H1 (cell line): ENCODE data around the gene BSDC1. TPM values are rescaled to one million over a fixed set of nuclear protein-coding genes. Genes with fewer than 3 reads are reported as not detected.

ENCODE experiments used
- CTCF ChIA-PET: fragments of 300-600 bp; sonication (Branson Sonifier 250); formaldehyde crosslinking; loops from one replicate; lab custom pipeline; 2021; ENCODE audit not compliant: partially characterized antibody; lab: Charles Lee
- POLR2A ChIA-PET: fragments of 300-600 bp; sonication (Branson Sonifier 250); formaldehyde crosslinking; loops from one replicate; lab custom pipeline; 2021; ENCODE audit warnings: inconsistent platforms; ENCODE audit not compliant: partially characterized antibody; lab: Charles Lee
- DNase-seq, 2 experiments: peaks; one replicate each; pipeline versions ENCODE4 v3.0.0 to v3.0.0-alpha.2; 2010 to 2022; ENCODE audit warnings: low spot score in 2 of 2, low read depth in 1 of 2, mixed read lengths in 1 of 2
- FAIRE-seq: peaks from 2 replicates; lab custom pipeline; 2011; peaks lifted over from hg19 to GRCh38; lab: Jason Lieb, UNC
- H2AFZ ChIP-seq: 2 replicates; pipeline ENCODE4 v1.8.1; 2012; ENCODE audit warnings: low read length, inconsistent platforms
- H2AK5ac ChIP-seq: 2 replicates; pipeline ENCODE4 v1.6.1; 2013; ENCODE audit warnings: low read depth, low read length
- H2BK120ac ChIP-seq: replicated peaks from 2 replicates; pipeline ENCODE3; 2013; ENCODE audit warnings: low read depth, low read length, inconsistent platforms
- H2BK12ac ChIP-seq: 2 replicates; pipeline ENCODE4 v1.6.1; 2013; ENCODE audit warnings: low read depth, low read length
- H2BK15ac ChIP-seq: 2 replicates; pipeline ENCODE4 v1.6.1; 2013; ENCODE audit warnings: low read length
- H2BK20ac ChIP-seq: 2 replicates; pipeline ENCODE4 v1.6.1; 2013; ENCODE audit warnings: low read length
- H2BK5ac ChIP-seq: 2 replicates; pipeline ENCODE4 v1.6.1; 2013; ENCODE audit warnings: low read depth, low read length
- H3K14ac ChIP-seq: 2 replicates; pipeline ENCODE4 v1.6.1; 2013; ENCODE audit warnings: inconsistent platforms; ENCODE audit not compliant: insufficient read length
- H3K18ac ChIP-seq: 2 replicates; pipeline ENCODE4 v1.6.1; 2013; ENCODE audit warnings: low read length; ENCODE audit errors: extremely low read depth
- H3K23ac ChIP-seq: 2 replicates; pipeline ENCODE4 v1.6.1; 2013; ENCODE audit warnings: inconsistent platforms; ENCODE audit not compliant: insufficient read length
- H3K23me2 ChIP-seq: 2 replicates; pipeline ENCODE4 v1.6.1; 2013; ENCODE audit warnings: low read depth, low read length
- H3K27ac ChIP-seq: 2 replicates; pipeline ENCODE4 v1.6.1; 2011; ENCODE audit warnings: low read depth, low read length, inconsistent platforms
- H3K27me3 ChIP-seq, 4 experiments: replicated peaks in 1 of 4; 1 replicate in 1 of 4; 2 replicates in 3 of 4; pipeline versions ENCODE4 v1.6.1 to v1.8.1; 2011 to 2013; ENCODE audit warnings: low read length in 3 of 4, mild to moderate bottlenecking in 3 of 4, inconsistent platforms in 2 of 4, mixed read lengths in 2 of 4, moderate library complexity in 1 of 4; ENCODE audit not compliant: control insufficient read depth in 3 of 4, insufficient read depth in 3 of 4; ENCODE audit errors: extremely low read depth in 1 of 4
- H3K36me3 ChIP-seq, 4 experiments: 2 replicates each; pipeline versions ENCODE4 v1.6.1 to v1.8.1; 2011 to 2013; ENCODE audit warnings: mild to moderate bottlenecking in 4 of 4, low read length in 3 of 4, moderate library complexity in 2 of 4, control low read depth in 1 of 4, inconsistent platforms in 1 of 4; ENCODE audit not compliant: insufficient read depth in 4 of 4, control insufficient read depth in 2 of 4
- H3K4ac ChIP-seq: replicated peaks from 2 replicates; pipeline ENCODE3; 2013; ENCODE audit warnings: low read length, low read depth, mixed read lengths, inconsistent platforms; ENCODE audit not compliant: insufficient read length
- H3K4me1 ChIP-seq, 4 experiments: replicated peaks in 1 of 4; 1 replicate in 1 of 4; 2 replicates in 3 of 4; pipeline versions ENCODE4 v1.6.1 to v1.8.1; 2011 to 2013; ENCODE audit warnings: low read length in 3 of 4, inconsistent platforms in 2 of 4, mixed read lengths in 1 of 4; ENCODE audit not compliant: insufficient read depth in 4 of 4, control insufficient read depth in 3 of 4
- H3K4me2 ChIP-seq, 2 experiments: 2 replicates each; pipeline versions ENCODE4 v1.6.1 to v1.8.1; 2011 to 2013; ENCODE audit warnings: low read depth in 2 of 2, low read length in 2 of 2, control low read depth in 1 of 2, inconsistent platforms in 1 of 2, mild to moderate bottlenecking in 1 of 2; ENCODE audit not compliant: insufficient read depth in 1 of 2
- H3K4me3 ChIP-seq, 4 experiments: fragments of 200-600, 300-600 bp in 1 of 4; sonication (generic), shearing (Covaris generic), sonication (Bioruptor Twin) in 1 of 4; 2 replicates each; pipeline versions ENCODE4 v1.5.1 to v1.8.1; 2011 to 2016; ENCODE audit warnings: low read length in 4 of 4, low read depth in 3 of 4, control low read depth in 2 of 4, inconsistent platforms in 2 of 4, mild to moderate bottlenecking in 2 of 4, mixed read lengths in 1 of 4, moderate library complexity in 1 of 4; ENCODE audit not compliant: insufficient read depth in 2 of 4; ENCODE audit errors: extremely low read depth in 1 of 4
- H3K56ac ChIP-seq: replicated peaks from 2 replicates; pipeline ENCODE3; 2013; ENCODE audit warnings: low read depth, mild to moderate bottlenecking, mixed read lengths, low read length, inconsistent platforms; ENCODE audit not compliant: insufficient read length
- H3K79me1 ChIP-seq: 2 replicates; pipeline ENCODE4 v1.6.1; 2013; ENCODE audit warnings: low read depth, low read length, control low read depth
- H3K79me2 ChIP-seq, 2 experiments: 2 replicates each; pipeline versions ENCODE4 v1.6.1 to v1.8.1; 2012 to 2013; ENCODE audit warnings: low read length in 2 of 2, mild to moderate bottlenecking in 2 of 2, inconsistent platforms in 1 of 2; ENCODE audit not compliant: insufficient read depth in 2 of 2, control insufficient read depth in 1 of 2
- H3K9ac ChIP-seq, 4 experiments: replicated peaks in 1 of 4; 1 replicate in 1 of 4; 2 replicates in 3 of 4; pipeline versions ENCODE4 v1.6.1 to v1.8.1; 2011 to 2013; ENCODE audit warnings: low read depth in 3 of 4, low read length in 3 of 4, control low read depth in 2 of 4, mild to moderate bottlenecking in 2 of 4, moderate library complexity in 2 of 4, inconsistent platforms in 1 of 4; ENCODE audit errors: extremely low read depth in 1 of 4
- H3K9me3 ChIP-seq, 2 experiments: 2 replicates each; pipeline versions ENCODE4 v1.6.1 to v1.8.1; 2012 to 2013; ENCODE audit warnings: mild to moderate bottlenecking in 2 of 2, moderate library complexity in 2 of 2, control low read depth in 1 of 2, inconsistent platforms in 1 of 2, low read depth in 1 of 2, low read length in 1 of 2, mixed read lengths in 1 of 2; ENCODE audit not compliant: insufficient read depth in 2 of 2
- H4K20me1 ChIP-seq, 2 experiments: replicated peaks in 1 of 2; 2 replicates each; pipeline versions ENCODE3 to v1.8.1; 2011 to 2013; ENCODE audit warnings: inconsistent platforms in 2 of 2, low read length in 2 of 2, mild to moderate bottlenecking in 1 of 2; ENCODE audit not compliant: insufficient read depth in 2 of 2, control insufficient read depth in 1 of 2
- H4K5ac ChIP-seq: 2 replicates; pipeline ENCODE4 v1.6.1; 2013; ENCODE audit warnings: low read length, low read depth, mixed read lengths, inconsistent platforms; ENCODE audit not compliant: insufficient read length
- H4K8ac ChIP-seq: 2 replicates; pipeline ENCODE4 v1.8.0; 2013; ENCODE audit warnings: mild to moderate bottlenecking, moderate library complexity, low read length, inconsistent platforms; ENCODE audit not compliant: insufficient read depth; ENCODE audit errors: extremely low read depth
- H4K91ac ChIP-seq: replicated peaks from 2 replicates; pipeline ENCODE3; 2013; ENCODE audit warnings: low read length, mixed read lengths, inconsistent platforms; ENCODE audit not compliant: insufficient read length
- ATF2 ChIP-seq: IDR thresholded peaks from 2 replicates; pipeline ENCODE4 v1.6.1; 2012; ENCODE audit warnings: low read length, inconsistent platforms
- BRCA1 ChIP-seq: IDR thresholded peaks from 2 replicates; pipeline ENCODE4 v1.6.1; 2012; ENCODE audit warnings: low read depth, low read length, improper control_type of control experiment
- CREB1 ChIP-seq: IDR thresholded peaks from 2 replicates; pipeline ENCODE4 v1.6.1; 2012; ENCODE audit warnings: inconsistent platforms
- CTBP2 ChIP-seq: IDR thresholded peaks from 2 replicates; pipeline ENCODE4 v1.7.0; 2011; ENCODE audit warnings: borderline replicate concordance, mild to moderate bottlenecking, moderate library complexity, mixed read lengths, low read length; ENCODE audit not compliant: insufficient read depth, insufficient read length
- EZH2 ChIP-seq: fragments of 200-600 bp; sonication (generic); IDR thresholded peaks from 2 replicates; pipeline ENCODE4 v1.7.1; 2012; ENCODE audit warnings: low read depth, mild to moderate bottlenecking, moderate library complexity, low read length, inconsistent platforms; ENCODE audit not compliant: severe bottlenecking
- HDAC6 ChIP-seq: IDR thresholded peaks from one replicate; pipeline ENCODE4 v1.7.1; 2012; ENCODE audit warnings: low read depth, mild to moderate bottlenecking, inconsistent platforms, low read length, moderate library complexity
- RNF2 ChIP-seq: fragments of 200-900, 300-1000 bp; sonication (generic); IDR thresholded peaks from 2 replicates; pipeline ENCODE4 v1.7.1; 2016; ENCODE audit warnings: borderline replicate concordance, low read depth, mild to moderate bottlenecking, antibody characterized with exemption, low read length; ENCODE audit not compliant: poor library complexity, severe bottlenecking; ENCODE audit errors: missing control alignments
- SAP30 ChIP-seq: fragments of 300-600 bp; sonication (generic); IDR thresholded peaks from 2 replicates; pipeline ENCODE4 v1.7.1; 2012; ENCODE audit warnings: low read length, moderate library complexity, mild to moderate bottlenecking, inconsistent platforms; ENCODE audit not compliant: insufficient read depth, insufficient replicate concordance
- SP4 ChIP-seq: IDR thresholded peaks from 2 replicates; pipeline ENCODE4 v1.6.1; 2012; ENCODE audit warnings: low read length, inconsistent platforms
- TAF7 ChIP-seq: optimal IDR thresholded peaks from 2 replicates; pipeline ENCODE3; 2011; ENCODE audit warnings: low read depth, mild to moderate bottlenecking, inconsistent platforms, low read length, moderate library complexity, borderline replicate concordance
- TBP ChIP-seq: IDR thresholded peaks from 2 replicates; pipeline ENCODE4 v1.6.1; 2011; ENCODE audit warnings: low read depth, low read length, improper control_type of control experiment
- TEAD4 ChIP-seq: IDR thresholded peaks from 2 replicates; pipeline ENCODE4 v1.6.1; 2012; ENCODE audit warnings: low read depth, low read length, inconsistent platforms, mixed read lengths
- WGBS, 2 experiments: shearing (Covaris generic) in 1 of 2; methylation state at CpG; one replicate each; pipeline versions ENCODE4 v1.1.6 to v1.1.7; 2013 to 2015; ENCODE audit warnings: low lambda C conversion rate in 2 of 2, mixed read lengths in 2 of 2, inconsistent platforms in 1 of 2, low coverage in 1 of 2, missing lambda C conversion rate in 1 of 2; ENCODE audit not compliant: insufficient replicate concordance in 2 of 2, insufficient coverage in 1 of 2, insufficient read length in 1 of 2; ENCODE audit errors: extremely low coverage in 1 of 2, missing lambda C conversion rate in 1 of 2; 5-methylcytosine and 5-hydroxymethylcytosine counted together
- polyA plus RNA-seq, 7 experiments: library from polyadenylated mRNA; depleted of rRNA in 3 of 7; stranded (reverse) in 5 of 7; unstranded in 2 of 7; fragments of >200 nt in 5 of 7; fragments of 200-250 nt in 2 of 7; gene quantifications; 1 replicate in 5 of 7; 2 replicates in 1 of 7; 4 replicates in 1 of 7; pipeline versions ENCODE4 v1.2.1 to v1.2.3, GENCODE V29; 2011 to 2013; ENCODE audit warnings: missing spikeins in 2 of 7, mixed read lengths in 2 of 7
- total RNA-seq: library from RNA; stranded (reverse); fragmentation: NEBNext Ultra II Directional; extraction: Animal tissue kit (Norgen Biotek cat#: 25700); gene quantifications from 2 replicates; pipeline ENCODE4 v1.2.1, GENCODE V29; 2021

The BSDC1 gene
- total and polyA plus RNA-seq, 2 of the 8 experiments (the other 6 are each of a cell fraction or from before 2014, with no cell fraction given) = 24.8 to 40.7 TPM

- Histone ChIP-seq H3K4ac (no peak overlapping the region), H2AFZ (no peak overlapping the region), H3K27ac (no peak overlapping the region), H4K20me1 (no peaks in the 10 kb centered on the region), H3K18ac (no peak overlapping the region), H3K14ac (no peak overlapping the region), H2BK20ac (no peak overlapping the region), H3K9ac (no peak overlapping the region), H2AK5ac (no peak overlapping the region), H3K36me3 (no peaks in the 10 kb centered on the region), H3K4me3 (no peak overlapping the region), H3K9me3 (no peaks in the 10 kb centered on the region), H3K4me1 (peaks cover 0 to 3% (median 1%) of the 10 kb centered on the region in 4 experiments; a peak in 4 of 7 replicates), H3K23me2 (peaks cover 4% of the 10 kb centered on the region; the same call in 1 of the 2 replicates), H2BK12ac (no peak overlapping the region), H3K79me1 (no peaks in the 10 kb centered on the region; the same call in 1 of the 2 replicates), H4K8ac (no peak overlapping the region), H2BK5ac (no peak overlapping the region), H2BK15ac (no peak overlapping the region), H3K79me2 (peaks cover 0 to 4% of the 10 kb centered on the region in 2 experiments; a peak in 3 of 4 replicates), H2BK120ac (no peak overlapping the region), H3K23ac (no peak overlapping the region), H3K56ac (no peak overlapping the region), H3K4me2 (no peak overlapping the region), H4K5ac (no peak overlapping the region), H4K91ac (no peak overlapping the region), H3K27me3 (no peaks in the 10 kb centered on the region)
- no peak for FAIRE-seq
- no peak for DNase-seq
- 80% methylated on average over 2 of the region's 2 CpGs; no CpG with 5 or more reads in 1 of the 2 experiments for WGBS, 2 experiments
- POLR2A ChIA-PET = interaction anchor here (1.8 kb wide), 1 partner anchor 255 kb away, joined by 3 read pairs; no protein-coding TSS in a partner anchor
- CTCF ChIA-PET = interaction anchor here (1.1 to 4.9 kb wide), 4 partner anchors 213 to 375 kb away, joined by 3 to 24 read pairs (median 6); no protein-coding TSS in a partner anchor
- no peak for TF ChIP-seq ATF2
- no peak for TF ChIP-seq SP4
- TF ChIP-seq RNF2 = no peak
- no peak for TF ChIP-seq TBP
- TF ChIP-seq SAP30 = no peak
- no peak for TF ChIP-seq EZH2
- TF ChIP-seq HDAC6 = no peak
- TF ChIP-seq CREB1 = no peak
- no peak for TF ChIP-seq BRCA1
- no peak for TF ChIP-seq TAF7
- no peak for TF ChIP-seq CTBP2
- no peak for TF ChIP-seq TEAD4
Observed at GRCh38 chr1:32398401-32398800, 4.2 kb upstream of the BSDC1 start.
